K562 (cell line): ENCODE data around the gene VPS9D1. TPM values are rescaled to one million over a fixed set of nuclear protein-coding genes. Genes with fewer than 3 reads are reported as not detected.
A peak's percentile ranks its signal among the peaks of the same experiment; 100 is the strongest.

ENCODE experiments used
- CBX2 ChIP-seq: fragments of 200-600 bp; sonication (generic); IDR thresholded peaks from one replicate; pipeline ENCODE4 v1.6.1; 2012; ENCODE audit warnings: mild to moderate bottlenecking, low read length, inconsistent platforms; ENCODE audit not compliant: insufficient read depth, poor library complexity, severe bottlenecking
- FOXP1 ChIP-seq: sonication (generic); formaldehyde crosslinking; IDR thresholded peaks from 2 replicates; pipeline ENCODE4 v1.8.0; 2022; ENCODE audit warnings: mild to moderate bottlenecking, missing genetic modification reagents
- HIVEP1 ChIP-seq: fragments of 250-450 bp; sonication (Bioruptor Pico); IDR thresholded peaks from 2 replicates; pipeline ENCODE4 v1.4.0; 2020; ENCODE audit warnings: mild to moderate bottlenecking
- POLR2B ChIP-seq: fragments of 450-650 bp; IDR thresholded peaks from 2 replicates; pipeline ENCODE4 v1.6.1; 2018; ENCODE audit warnings: low read depth; ENCODE audit not compliant: partially characterized antibody
- SUPT5H ChIP-seq: fragments of 450-650 bp; IDR thresholded peaks from 2 replicates; pipeline ENCODE4 v1.6.1; 2016
- TARDBP ChIP-seq: fragments of 450-650 bp; IDR thresholded peaks from 2 replicates; pipeline ENCODE4 v1.6.1; 2016
- ZNF124 ChIP-seq: sonication (generic); formaldehyde crosslinking; IDR thresholded peaks from 2 replicates; pipeline ENCODE4 v1.8.1; 2022; ENCODE audit warnings: missing genetic modification reagents
- polyA plus RNA-seq, 8 experiments: library from polyadenylated mRNA; depleted of rRNA in 4 of 8; stranded (reverse) in 5 of 8; unstranded in 3 of 8; fragments of >200 nt; fragmentation: Nextera tagmentation in 2 of 8; fragmentation: Illumina TruSeq in 1 of 8; extraction: Ambion mirVana in 2 of 8; extraction: Trizol in 1 of 8; gene quantifications; 2 replicates each; pipeline versions ENCODE4 v1.2.1 to v1.2.3, GENCODE V29; 2011 to 2014; ENCODE audit warnings: inconsistent platforms in 1 of 8, missing spikeins in 1 of 8
- total RNA-seq, 7 experiments: library from RNA; depleted of rRNA in 6 of 7; stranded (reverse); fragments of >200 nt in 6 of 7; fragmentation: Illumina TruSeq in 2 of 7; extraction: Trizol in 2 of 7; gene quantifications; 2 replicates each; pipeline versions ENCODE4 v1.2.1 to v1.2.3, GENCODE V29; 2011 to 2021; ENCODE audit warnings: low replicate concordance in 1 of 7
- TF ChIP-seq, protein P1 (sequence below): fragments of 450-650 bp; IDR thresholded peaks from 2 replicates; pipeline ENCODE4 v1.6.1; 2016; ENCODE audit warnings: borderline replicate concordance
- TF ChIP-seq, protein P2 (sequence below): fragments of 200-800 bp; sonication (Bioruptor generic); IDR thresholded peaks from 2 replicates; pipeline ENCODE4 v1.6.1; 2017; ENCODE audit warnings: missing genetic modification characterization, missing compliant biosample characterization
- TF ChIP-seq, protein P3 (sequence below), 3 experiments: fragments of 200-800 bp in 1 of 3; fragments of 250-450 bp in 1 of 3; fragments of 450-650 bp in 1 of 3; sonication (Bioruptor Pico) in 1 of 3; sonication (Bioruptor generic) in 1 of 3; formaldehyde crosslinking in 1 of 3; IDR thresholded peaks; 2 replicates each; pipeline versions ENCODE4 v1.6.1 to v1.8.0; 2016 to 2022; ENCODE audit warnings: mild to moderate bottlenecking in 2 of 3, missing genetic modification characterization in 2 of 3, missing compliant biosample characterization in 1 of 3, moderate library complexity in 1 of 3
- TF ChIP-seq, protein P4 (sequence below): sonication (generic); formaldehyde crosslinking; IDR thresholded peaks from 2 replicates; pipeline ENCODE4 v1.8.0; 2022; ENCODE audit warnings: mild to moderate bottlenecking, missing genetic modification reagents

Gene VPS9D1
- total and polyA plus RNA-seq, 9 of the 15 experiments (the other 6 are each of a cell fraction or from before 2014, with no cell fraction given): 0.33 to 3.1 (median 1.1) TPM

DNA sequence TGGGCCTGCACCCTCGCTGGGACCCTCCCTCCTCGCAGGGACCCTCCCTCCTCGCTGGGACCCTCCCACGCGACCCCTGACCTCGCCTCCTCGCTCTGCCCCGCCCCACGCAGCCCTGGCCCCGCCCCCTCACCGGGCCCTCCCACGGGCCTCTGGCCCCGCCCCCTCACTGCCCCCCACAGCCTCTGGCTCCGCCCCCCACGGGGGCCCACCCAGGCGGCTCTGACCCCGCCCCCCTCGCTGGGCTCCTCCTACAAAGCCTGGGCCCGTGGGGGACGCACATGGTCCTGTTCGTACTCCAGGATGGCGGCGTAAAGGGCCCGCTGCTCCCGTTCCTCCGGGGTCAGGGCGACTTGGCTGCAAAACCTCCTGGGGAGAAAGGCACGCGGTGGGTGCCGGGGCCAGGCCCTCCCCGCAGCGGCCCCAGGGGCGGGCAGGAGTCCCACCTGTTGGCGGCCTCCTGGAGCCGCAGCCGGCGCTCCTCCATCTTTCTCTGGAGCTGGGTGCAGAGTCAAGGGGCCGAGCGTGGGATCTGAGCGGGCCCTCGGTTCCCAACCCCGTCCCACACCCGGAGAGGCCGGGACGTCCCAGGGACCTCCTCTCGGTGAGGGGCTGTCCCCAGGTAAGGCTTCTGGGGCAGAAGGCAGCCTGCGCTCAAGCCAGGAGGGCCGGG lies 9.0 kb downstream of the VPS9D1 start (continued):
- TF ChIP-seq, protein P1, sequence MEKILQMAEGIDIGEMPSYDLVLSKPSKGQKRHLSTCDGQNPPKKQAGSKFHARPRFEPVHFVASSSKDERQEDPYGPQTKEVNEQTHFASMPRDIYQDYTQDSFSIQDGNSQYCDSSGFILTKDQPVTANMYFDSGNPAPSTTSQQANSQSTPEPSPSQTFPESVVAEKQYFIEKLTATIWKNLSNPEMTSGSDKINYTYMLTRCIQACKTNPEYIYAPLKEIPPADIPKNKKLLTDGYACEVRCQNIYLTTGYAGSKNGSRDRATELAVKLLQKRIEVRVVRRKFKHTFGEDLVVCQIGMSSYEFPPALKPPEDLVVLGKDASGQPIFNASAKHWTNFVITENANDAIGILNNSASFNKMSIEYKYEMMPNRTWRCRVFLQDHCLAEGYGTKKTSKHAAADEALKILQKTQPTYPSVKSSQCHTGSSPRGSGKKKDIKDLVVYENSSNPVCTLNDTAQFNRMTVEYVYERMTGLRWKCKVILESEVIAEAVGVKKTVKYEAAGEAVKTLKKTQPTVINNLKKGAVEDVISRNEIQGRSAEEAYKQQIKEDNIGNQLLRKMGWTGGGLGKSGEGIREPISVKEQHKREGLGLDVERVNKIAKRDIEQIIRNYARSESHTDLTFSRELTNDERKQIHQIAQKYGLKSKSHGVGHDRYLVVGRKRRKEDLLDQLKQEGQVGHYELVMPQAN: peak; percentile 90
- TF ChIP-seq ZNF124 (CRISPR knock-in tag): no peak
- TF ChIP-seq SUPT5H: peak; percentile 90
- TF ChIP-seq, protein P2, sequence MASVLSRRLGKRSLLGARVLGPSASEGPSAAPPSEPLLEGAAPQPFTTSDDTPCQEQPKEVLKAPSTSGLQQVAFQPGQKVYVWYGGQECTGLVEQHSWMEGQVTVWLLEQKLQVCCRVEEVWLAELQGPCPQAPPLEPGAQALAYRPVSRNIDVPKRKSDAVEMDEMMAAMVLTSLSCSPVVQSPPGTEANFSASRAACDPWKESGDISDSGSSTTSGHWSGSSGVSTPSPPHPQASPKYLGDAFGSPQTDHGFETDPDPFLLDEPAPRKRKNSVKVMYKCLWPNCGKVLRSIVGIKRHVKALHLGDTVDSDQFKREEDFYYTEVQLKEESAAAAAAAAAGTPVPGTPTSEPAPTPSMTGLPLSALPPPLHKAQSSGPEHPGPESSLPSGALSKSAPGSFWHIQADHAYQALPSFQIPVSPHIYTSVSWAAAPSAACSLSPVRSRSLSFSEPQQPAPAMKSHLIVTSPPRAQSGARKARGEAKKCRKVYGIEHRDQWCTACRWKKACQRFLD (CRISPR knock-in tag): peak; percentile 48; the same call in 1 of the 2 replicates
- TF ChIP-seq CBX2: no peak
- TF ChIP-seq, protein P3, sequence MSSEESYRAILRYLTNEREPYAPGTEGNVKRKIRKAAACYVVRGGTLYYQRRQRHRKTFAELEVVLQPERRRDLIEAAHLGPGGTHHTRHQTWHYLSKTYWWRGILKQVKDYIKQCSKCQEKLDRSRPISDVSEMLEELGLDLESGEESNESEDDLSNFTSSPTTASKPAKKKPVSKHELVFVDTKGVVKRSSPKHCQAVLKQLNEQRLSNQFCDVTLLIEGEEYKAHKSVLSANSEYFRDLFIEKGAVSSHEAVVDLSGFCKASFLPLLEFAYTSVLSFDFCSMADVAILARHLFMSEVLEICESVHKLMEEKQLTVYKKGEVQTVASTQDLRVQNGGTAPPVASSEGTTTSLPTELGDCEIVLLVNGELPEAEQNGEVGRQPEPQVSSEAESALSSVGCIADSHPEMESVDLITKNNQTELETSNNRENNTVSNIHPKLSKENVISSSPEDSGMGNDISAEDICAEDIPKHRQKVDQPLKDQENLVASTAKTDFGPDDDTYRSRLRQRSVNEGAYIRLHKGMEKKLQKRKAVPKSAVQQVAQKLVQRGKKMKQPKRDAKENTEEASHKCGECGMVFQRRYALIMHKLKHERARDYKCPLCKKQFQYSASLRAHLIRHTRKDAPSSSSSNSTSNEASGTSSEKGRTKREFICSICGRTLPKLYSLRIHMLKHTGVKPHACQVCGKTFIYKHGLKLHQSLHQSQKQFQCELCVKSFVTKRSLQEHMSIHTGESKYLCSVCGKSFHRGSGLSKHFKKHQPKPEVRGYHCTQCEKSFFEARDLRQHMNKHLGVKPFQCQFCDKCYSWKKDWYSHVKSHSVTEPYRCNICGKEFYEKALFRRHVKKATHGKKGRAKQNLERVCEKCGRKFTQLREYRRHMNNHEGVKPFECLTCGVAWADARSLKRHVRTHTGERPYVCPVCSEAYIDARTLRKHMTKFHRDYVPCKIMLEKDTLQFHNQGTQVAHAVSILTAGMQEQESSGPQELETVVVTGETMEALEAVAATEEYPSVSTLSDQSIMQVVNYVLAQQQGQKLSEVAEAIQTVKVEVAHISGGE (CRISPR knock-in tag; IDR thresholded peaks at IDR 0.05): peak in 1 of 3 experiments; percentile 58; a peak in 2 of 6 replicates
- no peak for TF ChIP-seq FOXP1 (CRISPR knock-in tag)
- TF ChIP-seq HIVEP1: 0 out of 2 replicates have a peak, but pooled peaks have one; percentile 10
- no peak for TF ChIP-seq TARDBP
- TF ChIP-seq, protein P4, sequence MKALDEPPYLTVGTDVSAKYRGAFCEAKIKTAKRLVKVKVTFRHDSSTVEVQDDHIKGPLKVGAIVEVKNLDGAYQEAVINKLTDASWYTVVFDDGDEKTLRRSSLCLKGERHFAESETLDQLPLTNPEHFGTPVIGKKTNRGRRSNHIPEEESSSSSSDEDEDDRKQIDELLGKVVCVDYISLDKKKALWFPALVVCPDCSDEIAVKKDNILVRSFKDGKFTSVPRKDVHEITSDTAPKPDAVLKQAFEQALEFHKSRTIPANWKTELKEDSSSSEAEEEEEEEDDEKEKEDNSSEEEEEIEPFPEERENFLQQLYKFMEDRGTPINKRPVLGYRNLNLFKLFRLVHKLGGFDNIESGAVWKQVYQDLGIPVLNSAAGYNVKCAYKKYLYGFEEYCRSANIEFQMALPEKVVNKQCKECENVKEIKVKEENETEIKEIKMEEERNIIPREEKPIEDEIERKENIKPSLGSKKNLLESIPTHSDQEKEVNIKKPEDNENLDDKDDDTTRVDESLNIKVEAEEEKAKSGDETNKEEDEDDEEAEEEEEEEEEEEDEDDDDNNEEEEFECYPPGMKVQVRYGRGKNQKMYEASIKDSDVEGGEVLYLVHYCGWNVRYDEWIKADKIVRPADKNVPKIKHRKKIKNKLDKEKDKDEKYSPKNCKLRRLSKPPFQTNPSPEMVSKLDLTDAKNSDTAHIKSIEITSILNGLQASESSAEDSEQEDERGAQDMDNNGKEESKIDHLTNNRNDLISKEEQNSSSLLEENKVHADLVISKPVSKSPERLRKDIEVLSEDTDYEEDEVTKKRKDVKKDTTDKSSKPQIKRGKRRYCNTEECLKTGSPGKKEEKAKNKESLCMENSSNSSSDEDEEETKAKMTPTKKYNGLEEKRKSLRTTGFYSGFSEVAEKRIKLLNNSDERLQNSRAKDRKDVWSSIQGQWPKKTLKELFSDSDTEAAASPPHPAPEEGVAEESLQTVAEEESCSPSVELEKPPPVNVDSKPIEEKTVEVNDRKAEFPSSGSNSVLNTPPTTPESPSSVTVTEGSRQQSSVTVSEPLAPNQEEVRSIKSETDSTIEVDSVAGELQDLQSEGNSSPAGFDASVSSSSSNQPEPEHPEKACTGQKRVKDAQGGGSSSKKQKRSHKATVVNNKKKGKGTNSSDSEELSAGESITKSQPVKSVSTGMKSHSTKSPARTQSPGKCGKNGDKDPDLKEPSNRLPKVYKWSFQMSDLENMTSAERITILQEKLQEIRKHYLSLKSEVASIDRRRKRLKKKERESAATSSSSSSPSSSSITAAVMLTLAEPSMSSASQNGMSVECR (CRISPR knock-in tag): peak; percentile 95
- TF ChIP-seq POLR2B: peak; percentile 75
